Measurements from ENCODE around the gene VAT1.

DNA sequence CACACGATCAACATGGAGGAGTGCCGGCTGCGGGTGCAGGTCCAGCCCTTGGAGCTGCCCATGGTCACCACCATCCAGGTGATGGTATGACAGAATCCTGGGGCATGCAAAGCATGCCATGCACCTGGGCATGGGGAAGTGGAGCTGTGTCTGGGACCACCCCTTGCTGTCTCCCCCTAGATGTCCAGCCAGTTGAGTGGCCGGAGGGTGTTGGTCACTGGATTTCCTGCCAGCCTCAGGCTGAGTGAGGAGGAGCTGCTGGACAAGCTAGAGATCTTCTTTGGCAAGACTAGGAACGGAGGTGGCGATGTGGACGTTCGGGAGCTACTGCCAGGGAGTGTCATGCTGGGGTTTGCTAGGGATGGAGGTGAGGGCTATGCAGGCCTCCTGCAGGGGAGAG lies 8.9 kb downstream of the VAT1 start:
- TF ChIP-seq EP300 (IDR thresholded peaks at IDR 0.05; ENCODE audit: borderline replicate concordance) (no peak), RAD21 (IDR thresholded peaks at IDR 0.05; ENCODE audit: low read depth) (no peak), CEBPB (IDR thresholded peaks at IDR 0.05) (no peak), TEAD4 (IDR thresholded peaks at IDR 0.05) (no peak)
